Stimulated activated CD4-positive, alpha-beta T cell treated with anti-CD3 and anti-CD28 coated beads, Interleukin-2, amount 100 ng/mL, for 48 hours (primary cell): Measurements from ENCODE around the gene CELA3B.
A peak's percentile ranks its signal among the peaks of the same experiment; 100 is the strongest.
"Not testable (repeated sequence)": the region's sequence is repeated elsewhere in the genome, so short reads cannot be mapped to it uniquely, and the experiment has no call there.

ENCODE experiments used
- DNase-seq, 2 donors: peaks; one replicate each; pipeline ENCODE4 v3.0.0-alpha.2; 2020

CELA3B gene

DNA sequence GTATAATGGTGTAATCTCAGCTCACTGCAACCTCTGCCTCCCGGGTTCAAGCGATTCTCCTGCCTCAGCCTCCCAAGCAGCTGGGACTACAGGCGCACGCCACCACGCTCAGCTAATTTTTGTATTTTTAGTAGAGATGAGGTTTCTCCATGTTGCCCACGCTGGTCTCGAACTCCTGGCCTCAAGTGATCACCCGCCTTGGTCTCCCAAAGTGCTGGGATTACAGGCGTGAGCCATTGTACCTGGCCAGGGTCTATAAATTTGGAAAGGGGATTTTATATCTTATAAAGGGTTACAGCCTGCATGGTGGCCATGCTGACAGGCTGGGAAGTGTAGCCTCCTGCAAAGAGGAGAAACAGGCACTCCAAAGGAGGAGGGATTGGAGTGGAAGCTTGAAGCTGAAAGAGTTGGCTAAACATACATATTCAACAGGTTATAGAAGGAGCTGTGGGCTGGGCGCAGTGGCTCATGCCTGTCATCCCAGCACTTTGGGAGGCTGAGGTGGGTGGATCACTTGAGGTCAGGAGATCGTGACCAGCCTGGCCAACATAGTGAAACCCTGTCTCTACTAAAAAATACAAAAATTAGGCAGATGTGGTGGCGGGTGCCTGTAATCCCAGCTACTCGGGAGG lies 37.9 kb downstream of the CELA3B start:
- DNase-seq: not testable (repeated sequence)

DNA sequence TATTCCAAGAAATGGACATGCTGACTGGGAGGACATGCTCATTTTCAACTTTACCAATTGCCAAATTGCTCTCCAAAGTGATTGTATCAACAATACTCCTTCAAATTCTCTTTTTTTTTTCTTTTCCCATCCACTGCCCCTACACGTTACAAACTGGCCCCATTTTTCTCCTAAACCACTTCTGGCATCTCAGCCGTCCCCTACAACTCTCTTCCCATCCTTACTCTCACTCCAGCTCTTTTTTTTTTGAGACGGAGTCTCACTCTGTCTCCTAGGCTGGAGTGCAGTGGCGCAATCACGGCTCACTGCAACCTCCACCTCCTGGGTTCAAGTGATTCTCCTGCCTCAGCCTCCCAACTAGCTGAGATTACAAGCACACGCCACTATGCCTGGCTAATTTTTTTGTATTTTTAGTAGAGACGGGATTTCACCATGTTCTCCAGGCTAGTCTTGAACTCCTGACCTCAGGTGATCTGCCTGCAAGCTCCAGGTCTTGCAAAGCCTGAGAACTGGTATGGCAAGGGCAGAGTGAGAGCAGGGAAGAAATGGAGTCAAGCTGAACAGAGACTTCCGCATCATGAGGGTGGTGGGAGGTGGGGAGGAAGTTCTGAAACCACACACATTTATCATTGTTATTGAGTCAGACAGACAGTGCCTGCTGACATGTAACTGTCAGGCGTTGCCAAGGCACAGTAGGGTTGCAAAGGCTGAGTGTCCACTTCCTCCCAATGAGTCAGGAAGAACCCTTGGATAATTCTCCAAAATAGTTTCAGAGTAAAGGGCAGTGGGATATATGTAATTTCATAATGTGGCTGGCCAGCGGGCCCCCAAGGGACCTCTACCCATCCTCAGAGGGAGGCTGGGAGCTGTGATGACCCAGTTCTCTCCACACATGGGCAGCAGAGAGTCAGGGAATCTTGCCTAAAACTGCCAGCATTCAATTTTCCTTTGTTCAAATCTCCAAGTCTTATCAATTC lies 42.0 kb downstream of the CELA3B start:
- peak; percentile 43 to 52 for DNase-seq

DNA sequence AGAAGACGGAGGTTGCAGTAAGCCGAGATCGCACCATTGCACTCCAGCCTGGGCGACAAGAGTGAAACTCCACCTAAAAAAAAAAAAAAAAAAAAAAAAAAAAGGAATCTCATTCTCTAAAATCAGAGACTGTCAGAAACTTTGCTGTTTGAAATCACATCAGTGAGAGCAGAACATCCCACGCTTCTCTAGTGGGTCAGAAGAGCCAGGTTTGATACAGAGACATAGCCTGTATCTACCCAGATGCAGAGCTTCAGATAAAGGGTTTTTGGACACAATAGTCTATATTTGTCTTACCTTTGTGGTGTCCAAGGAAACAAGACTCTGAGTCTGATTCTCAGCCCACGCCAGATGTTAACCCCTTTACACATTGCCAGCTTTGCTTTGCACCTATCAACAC lies 44.2 kb downstream of the CELA3B start:
- DNase-seq: no peak

DNA sequence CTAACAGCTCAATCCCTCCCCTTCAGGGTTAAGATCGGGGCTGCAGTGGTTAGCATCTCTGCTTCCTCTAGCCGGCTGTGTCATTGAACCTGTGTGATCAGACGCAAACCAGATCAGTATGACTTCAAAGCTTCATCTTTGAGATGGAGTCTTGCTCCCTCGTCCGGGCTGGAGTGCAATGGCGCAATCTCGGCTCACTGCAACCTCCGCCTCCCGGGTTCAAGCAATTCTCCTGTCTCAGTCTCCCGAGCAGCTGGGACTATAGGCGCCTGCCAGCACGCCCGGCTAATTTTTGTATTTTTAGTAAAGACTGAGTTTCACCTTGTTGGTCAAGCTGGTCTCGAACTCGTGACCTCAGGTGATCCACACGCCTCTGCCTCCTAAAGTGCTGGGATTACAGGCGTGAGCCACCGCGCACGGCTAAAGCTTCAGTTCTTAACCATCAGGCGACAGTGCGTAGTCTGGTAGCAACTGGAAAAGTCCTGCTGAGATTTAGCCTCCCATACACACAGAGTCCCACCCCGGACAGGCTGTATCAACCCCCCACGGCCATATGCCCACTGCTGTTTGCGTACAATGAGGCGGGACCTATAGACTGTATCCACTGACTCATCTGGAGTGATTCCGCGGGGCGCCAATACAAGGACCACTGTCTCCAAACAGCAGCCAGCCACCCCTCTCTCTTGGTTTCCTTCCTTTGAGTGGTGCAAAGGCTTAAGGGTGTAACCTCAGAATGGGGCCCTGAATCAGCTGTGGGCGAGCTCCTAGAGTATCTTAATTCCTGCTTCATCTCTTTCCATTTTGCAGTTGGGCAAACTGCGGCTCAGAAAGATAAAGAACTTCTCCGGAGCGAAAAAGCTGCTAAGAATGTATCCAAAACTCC lies 47.9 kb downstream of the CELA3B start:
- DNase-seq: peak; percentile 58 to 60

DNA sequence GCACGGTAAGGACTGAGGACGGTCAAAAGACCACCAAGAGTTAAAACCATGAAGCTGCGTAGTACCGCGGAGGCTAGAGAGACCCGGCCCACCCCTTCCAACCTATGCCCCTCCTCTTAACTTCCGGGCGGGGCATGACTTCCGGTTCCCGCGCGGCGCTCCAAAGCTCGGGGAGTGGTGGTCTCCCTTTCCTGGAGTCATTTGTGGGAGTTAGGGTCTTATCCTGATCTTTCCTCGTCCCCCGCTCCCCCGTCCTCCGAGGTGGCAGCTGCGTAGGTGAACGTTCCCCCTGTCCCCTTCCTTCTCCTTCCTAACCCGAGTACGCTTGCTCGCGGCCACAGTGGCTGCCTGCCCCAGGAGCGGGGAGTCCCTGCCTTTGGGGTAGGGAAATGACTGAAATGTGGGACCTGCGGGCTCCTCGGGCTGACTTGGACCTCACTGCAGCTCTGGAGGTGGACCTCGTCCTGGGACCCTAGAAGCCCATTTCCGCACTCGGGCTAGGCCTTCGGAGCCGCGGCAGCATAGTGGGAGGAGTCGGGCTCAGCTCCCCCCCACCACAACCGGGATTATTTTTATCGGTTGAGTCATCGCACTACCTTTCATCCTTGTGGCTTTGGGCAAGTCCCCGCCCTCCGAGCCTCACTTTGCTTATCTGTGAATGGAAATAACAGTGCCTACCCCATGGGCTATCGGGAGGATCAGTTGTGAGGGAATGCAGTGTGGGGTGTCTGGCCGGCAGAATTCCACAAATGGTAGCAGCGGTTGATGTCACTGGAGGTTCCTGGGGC lies 48.7 kb downstream of the CELA3B start:
- peak; percentile 77 to 79 for DNase-seq

DNA sequence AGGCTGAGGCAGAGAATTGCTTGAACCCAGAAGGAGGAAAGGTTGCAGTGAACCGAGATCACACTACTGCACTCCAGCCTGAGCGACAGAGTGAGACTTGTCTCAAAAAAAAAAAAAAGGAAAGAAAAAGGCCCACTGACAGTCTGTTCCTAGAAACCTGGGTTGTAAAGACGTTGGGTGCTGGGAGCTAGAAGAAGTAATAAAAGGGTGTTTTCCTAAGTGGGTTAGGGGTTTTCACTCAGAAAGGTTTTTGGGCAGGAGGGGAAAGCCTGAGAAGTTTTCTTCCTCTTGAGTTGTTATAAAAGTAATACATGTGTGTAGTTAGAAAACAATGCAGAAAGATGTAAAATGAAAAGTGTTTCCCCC lies 50.1 kb downstream of the CELA3B start:
- DNase-seq: no peak

DNA sequence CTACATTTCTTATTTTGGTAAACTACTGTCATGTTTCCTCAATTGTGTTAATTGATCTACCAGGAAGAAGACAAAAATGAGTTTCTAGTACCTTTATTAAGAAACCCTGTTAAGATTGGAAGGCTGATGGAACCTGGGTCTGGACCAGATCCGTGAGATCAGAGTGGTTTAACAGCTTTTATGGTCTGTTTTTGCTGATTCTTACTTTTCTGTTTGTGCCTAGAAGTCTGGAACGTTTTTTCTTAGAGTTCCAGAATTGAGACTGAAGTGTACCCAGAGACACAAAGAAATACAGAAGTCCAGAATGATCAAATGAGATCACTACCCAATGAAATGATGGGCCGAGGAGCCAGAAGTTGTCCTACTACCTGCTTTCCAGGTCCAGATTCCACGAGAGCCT lies 53.2 kb downstream of the CELA3B start:
- no peak for DNase-seq

DNA sequence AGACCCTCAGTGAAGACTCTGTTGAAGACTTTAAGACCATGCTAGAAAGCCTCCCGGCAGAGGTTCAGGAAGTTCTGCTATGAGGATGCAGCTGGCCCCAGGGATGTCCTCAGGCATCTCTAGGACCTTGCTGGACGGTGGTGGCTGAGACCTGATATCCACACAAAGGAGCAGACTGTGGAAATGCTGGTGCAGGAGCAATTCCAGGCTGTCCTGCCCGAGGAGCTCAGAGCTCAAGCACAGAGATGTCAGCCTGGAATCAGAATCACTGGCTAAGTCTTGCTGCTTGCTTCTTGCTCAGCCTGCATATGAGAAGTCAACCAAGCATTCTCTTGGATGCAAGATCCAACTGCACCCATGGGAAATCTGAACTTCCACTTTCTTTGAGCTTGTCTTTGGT lies 53.7 kb downstream of the CELA3B start:
- no peak for DNase-seq

DNA sequence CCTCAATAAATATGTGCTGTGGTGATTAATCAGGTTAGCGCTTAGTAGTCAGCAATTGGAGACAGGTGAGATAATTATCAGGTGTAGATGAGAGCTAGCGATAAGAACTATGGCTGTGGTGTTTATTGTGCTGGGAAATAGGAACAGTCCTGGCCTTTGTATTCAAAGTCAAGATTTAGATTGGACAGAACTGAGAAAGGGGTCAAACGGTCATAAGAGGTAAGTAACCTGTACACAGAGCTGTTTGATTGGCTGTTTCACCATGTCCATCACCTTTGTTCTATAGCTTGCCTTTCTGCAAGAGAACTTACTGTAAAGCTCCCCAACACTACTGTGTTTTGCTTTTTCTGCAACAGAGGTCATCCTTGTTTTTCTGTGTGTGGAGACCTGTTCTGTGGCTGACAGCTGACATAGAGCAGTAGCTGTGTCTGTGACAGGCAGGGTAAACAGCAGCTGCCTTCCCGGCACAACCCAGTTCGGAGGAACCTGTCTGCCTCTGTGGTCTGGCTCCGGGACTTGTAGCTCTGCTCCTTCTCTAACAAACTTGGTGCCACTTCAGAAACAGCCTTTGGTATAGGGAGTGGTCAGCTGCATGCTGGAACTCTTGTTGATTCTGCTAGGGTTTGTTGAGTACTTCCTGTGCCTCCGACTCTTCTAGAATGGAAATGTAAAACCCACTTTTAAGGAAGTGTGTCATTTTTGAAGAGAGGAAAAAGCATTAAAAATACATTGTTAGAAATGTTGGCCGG lies 54.6 kb downstream of the CELA3B start:
- DNase-seq: no peak

DNA sequence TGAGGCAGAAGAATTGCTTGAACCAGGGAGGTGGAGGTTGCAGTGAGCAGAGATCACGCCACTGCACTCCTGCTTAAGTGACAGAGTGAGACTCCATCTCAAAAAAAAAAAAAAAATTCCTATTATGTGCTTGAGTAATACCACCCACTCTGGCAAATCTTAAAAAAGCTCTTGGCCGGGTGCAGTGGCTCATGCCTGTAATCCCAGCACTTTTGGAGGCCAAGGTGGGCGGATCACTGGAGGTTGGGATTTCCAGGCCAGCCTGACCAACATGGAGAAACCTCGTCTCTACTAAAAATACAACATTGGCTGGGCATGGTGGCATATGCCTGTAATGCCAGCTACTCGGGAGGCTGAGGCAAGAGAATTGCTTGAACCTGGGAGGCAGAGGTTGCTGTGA lies 58.0 kb downstream of the CELA3B start:
- not testable (repeated sequence) for DNase-seq

DNA sequence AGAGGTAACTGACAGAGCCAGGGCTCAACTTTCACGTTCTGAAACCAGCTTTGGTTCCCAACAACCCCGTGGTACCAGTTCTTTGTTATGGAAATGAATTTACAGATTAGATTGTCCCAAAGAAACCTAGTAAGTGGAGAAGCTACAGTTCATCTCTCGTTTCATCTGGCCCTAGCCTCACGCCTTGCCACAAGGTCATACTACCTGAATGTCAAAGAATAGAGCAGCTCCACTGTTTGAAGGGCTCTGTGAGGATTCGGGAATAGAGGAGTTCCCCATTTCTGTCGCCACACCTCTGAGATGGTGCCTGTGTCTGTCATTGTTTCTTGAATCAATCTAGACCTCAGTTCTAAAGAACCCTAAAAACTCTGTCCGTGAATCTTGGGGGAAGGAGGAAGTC lies 60.7 kb downstream of the CELA3B start:
- DNase-seq: no peak

DNA sequence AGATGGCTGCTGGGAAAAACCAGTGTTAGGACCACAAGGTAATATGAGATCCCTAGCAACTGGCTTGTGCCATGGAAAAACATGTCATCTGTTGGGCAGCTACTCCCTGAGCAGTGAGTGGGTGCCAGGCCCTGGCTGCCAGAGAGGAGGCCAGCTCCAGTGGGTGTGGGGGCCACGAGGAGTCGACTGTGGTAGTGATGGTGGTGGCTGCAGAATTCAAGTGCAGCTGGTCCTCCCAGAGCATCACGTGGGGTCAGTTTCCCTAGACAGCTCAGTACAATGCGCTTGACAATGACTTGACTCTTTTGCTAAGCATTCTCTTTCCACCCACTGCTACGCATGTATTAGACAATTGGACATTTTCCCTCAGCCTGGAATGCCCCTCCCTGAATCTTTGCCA lies 61.2 kb downstream of the CELA3B start:
- no peak for DNase-seq
